UCSD-AML1 (cell line): ENCODE data around the gene MOCS3.

Source experiments
- DNase-seq: peaks from one replicate; lab custom pipeline; 2025; ENCODE audit not compliant: unreplicated experiment; lab: John Stamatoyannopoulos, UW

MOCS3 gene

DNA sequence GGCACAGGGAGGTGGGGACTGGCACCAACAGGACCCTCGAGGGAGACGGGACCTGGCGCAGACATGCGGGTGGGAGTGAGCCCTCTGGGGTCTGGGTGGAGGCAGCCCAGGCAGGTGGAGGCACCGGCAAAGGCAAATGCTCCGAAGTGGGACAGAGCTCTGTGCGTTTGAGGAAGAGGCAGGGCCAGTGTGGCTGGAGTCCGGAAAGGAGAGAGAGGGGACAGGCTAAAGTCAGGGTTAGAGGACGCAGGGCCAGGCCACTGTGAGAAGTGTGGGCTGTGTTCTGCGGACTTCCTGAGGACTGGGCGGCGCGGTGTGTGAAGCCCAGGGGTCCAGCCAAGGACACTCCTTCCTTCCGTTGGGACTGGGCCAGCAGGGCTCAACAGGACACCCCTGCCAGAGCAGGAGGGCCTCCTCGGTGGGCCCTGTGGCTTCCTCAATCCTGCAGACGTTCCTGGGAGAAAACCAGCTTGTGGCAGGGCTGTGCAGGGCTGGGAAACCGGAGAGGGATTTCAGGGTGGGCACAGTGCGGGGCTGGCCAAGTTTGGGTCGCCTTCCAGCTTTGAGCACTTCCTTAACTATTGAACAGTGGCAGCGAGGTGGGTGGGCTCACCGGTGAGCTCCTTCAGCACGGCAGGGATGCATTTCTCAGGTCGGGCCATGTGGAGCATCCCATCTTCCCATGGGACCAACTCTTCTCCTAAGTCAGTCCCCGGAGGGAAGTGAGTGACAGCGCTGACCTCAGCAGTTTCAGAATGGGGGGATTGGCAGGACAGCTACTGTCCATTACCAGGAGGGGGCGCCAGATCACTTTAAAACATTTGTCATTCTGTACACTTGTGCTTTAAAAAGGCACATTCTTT, 22.5 kb downstream of the MOCS3 start:
- peak; percentile 29 for DNase-seq

DNA sequence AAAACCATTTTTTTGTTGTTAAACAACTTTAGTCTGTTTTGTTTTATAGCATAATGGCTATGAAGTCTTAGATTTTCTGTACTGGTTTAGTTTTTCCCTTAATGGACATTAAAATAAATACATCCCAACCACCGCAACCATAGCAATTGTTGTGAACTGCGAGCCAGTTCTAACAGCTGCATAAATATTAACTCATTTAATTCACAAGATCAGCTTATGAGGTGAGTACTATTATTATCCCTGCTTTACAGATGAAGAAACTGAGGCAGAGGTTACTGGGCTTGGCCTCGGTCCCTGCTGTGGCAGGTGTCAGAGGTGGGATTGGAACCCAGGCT, 23.1 kb downstream of the MOCS3 start:
- DNase-seq = no peak

DNA sequence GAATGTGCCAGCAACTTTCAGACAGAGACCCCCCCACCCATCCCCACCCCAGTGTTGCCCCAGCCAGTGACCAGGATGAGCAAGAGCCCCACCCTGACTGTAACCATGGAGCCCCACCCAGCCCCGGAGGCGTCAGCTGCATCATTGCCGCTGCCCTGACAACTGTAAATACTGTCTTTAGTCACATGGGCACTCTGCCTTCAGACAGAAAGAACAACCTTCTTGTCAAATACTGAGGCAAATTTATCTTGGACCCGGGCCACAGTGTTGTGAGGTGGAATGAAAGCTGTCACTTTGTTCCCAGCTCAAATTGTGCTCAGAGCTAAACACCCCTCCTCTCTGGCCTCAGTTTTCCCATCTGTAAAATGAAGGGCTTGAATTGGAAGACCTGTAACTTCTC, 23.7 kb downstream of the MOCS3 start:
- DNase-seq = no peak

DNA sequence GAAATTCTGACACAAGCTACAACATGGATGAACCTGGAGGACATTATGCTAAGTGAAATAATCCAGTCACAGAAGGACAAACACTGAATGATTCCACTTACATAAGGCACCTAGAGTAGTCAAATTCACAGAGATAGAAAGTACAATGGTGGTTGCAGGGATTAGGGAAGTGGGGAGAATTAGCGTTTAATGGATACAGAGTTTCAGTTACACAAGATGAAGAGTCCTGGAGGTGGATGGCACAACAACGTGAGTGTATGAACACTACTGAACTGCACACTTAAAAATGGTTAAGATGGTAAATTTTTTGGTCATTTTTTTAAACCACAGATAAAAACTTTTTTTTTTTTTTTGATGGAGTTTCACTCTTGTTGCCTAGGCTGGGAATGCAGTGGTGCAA, 24.7 kb downstream of the MOCS3 start:
- DNase-seq = no peak

DNA sequence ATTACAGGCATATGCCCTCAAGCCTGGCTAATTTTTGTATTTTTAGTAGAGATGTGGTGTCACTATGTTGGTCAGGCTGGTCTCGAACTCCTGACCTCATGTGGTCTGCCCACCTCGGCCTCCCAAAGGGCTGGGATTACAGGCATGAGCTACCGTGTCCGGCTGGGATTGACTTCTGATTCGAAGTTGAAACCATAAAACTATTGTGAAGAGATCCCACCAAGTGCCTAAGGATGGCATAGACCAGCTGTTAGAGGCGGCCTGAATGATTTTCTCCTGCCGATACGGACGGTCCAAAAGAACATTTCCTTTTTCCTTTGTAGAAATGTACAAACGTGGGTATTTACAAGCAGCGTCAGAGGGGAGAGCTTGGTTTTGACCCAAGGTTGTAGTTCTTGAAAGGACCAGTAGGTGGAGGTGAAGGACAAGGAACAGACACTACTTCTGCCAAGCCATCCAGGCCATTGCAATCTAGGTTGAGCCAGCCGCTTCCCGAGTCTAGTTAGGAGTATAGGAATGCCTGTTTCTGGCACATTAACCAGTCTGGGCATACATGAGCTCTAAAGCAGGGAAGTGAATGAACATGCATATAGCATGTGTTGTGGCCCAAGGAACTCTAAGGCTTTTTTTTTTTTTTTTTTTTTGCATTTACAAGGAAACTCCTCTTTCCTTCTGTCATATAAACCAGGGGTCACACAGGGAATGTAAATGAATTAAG, 29.0 kb downstream of the MOCS3 start:
- peak; percentile 25 for DNase-seq

DNA sequence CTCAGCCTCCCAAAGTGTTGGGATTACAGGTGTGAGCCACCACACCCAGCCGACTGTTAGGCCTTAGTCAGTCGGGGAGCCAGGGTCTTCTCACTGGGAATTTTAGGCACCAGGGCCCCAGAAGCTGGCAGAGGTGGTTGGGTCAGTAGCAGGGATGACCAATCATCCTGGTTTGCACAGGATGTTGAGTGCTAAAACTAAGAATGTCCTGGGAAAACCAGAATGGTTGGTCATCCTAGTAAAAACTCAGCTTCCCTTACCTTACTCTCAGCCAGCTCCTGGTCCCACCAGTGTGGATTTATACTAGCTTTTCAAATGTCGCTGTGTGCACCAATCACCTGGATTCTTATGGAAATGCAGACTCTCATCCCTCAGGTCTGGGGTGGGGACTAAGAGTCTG, 32.5 kb downstream of the MOCS3 start:
- no peak for DNase-seq

DNA sequence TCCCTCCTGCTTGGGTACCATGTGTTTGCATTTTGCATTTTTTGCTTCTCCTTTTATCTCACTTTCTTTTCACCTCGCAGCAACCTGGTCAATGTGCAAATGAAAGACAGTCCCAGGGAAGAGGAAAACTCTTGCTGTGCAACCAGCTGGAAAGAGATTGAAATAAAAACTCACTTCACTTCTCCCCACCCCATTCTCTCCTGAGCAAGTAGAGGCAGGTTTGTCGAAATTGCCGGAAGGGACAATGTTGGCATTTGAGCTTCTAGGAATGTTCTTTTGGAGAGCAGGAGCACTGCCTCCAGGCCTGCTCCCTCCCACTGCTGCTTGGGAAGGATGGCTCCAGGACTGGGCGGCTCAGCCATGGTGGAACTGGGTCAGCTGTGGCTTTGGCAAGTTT, 33.7 kb downstream of the MOCS3 start:
- DNase-seq = no peak

DNA sequence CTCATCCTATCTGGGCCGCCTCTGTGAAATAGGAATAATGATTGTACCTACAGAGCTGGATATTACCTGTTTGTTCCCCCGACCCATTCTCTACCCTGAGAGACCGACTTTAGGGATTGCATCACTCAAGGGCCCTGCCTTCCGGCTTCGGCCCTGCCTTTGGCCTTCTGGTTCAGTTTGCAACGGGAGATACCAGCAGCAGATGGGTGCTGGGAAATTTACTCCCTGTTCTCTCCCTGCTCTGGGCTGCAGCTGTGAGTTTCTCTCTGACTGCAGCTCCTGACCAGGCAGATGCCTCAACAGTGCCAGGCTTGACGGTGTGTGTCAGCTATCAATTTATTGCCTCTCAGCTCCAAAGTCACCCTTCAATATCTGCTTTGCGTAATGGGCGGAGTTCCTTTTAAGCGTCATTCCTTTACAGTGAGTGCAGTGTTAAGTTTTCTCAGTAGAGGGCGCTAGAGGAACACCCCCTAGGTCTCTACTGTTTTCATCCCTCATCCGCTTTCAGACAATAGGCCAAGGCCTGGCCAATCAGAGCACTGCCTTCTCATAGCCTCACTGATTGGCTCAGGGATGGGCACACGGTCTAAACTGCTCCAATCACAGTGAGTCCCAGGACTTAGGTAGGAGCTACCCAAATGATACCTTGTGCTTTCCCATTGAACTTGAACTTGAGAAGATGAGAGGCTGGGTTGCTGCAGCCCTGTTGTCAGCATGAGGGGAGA, 34.3 kb downstream of the MOCS3 start:
- DNase-seq = peak; percentile 27

DNA sequence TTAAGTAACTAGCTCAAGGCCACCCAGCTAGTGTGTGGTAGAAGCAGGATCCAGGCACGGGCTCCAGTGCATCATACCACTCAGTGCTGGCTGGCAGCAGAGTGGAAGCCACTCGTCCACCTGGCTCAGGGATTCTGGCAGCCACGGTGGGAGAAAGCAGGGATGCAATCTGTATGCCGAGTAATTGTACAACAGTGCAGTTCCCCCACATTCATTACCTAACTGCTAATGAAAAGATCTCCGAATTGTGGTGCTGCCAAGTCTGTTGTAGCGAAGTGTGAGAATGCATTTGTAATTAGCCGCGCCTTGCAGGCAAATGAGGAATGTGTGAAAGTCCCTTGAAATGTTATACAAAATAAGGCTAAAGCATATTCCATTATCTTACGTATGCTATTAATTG, 35.3 kb downstream of the MOCS3 start:
- no peak for DNase-seq

DNA sequence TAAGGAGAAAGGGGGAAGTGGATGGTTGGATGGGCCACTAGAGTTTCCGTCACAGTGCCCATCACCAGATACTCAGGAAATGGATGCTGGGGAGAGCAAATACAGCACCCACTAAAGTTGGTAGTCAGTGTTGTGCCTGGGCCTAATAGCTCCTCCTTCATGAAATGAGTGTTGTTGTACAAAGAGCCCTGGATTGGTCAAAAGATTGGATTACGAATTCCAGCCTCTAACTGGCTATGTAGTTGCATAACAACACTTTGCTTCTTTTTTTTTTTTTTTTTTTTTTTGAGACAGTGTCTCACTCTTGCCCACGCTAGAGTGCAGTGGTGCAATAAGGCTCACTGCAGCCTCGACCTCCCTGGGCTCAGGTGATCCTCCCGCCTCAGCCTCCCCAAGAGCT, 36.9 kb downstream of the MOCS3 start:
- DNase-seq = no peak

DNA sequence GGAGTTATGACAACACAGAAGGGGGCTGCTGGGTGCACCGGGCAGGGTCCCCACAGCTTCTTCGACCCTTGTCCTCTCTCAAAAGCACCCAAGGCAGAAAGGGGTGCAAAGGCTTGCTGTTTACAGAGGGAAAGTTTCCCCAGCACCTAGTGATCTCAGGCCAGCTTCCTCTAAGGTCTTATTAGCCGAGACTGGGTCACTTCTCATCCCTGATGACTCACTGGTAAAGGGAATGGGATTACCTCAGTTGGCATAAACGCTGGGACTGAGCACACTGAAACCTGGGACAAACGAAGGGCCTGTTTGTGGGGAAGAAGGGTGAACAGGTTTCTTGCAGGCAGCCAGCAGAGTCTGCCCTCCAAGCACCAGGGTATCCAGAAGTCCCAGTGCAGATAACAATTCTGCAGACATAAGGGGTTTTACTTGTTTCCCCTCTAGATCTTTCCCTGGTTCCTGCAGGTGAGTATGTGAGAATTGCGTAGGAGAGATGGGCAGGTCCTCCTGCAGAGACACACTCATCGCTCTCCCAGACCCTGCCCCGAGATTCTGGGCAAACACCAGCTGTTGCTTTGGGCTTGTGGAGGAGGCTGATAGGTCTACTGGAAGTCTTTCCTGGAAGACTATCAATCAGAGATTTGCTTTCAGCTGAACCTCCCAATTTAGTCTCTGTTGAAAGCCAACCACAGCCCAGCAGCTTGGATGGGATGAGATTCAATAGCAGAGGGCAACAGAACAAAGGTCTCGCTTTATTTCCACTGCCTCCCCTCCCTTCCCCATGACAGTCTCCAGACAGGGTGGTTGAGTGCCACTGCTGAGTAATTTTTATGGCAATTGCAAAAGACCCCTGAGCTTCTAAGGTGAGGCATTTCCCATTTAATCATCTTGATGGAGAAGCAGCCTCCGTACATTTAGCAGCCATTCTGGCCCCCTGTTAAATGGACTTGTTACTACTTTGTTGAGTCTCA, 38.6 kb downstream of the MOCS3 start:
- no peak for DNase-seq

DNA sequence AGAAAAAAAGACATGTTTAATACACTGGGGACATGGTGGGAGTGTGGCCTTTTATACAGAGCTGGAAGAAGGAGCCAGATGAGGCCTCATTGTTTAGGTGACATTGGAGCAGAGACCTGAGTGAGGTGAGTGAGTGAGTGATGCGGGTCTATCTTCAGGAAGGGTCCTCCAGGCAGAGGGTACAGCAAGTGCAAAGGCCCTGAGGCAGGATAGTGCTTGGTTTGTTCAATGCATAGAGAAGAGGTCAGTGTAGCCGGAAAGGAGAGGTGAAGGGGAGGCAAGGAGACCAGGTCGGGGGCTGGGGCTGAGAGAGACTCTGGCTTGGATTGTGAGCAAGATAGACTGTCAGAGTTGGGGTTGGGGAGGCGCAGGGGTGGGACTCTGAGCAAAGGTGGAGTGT, 40.7 kb downstream of the MOCS3 start:
- DNase-seq = no peak

DNA sequence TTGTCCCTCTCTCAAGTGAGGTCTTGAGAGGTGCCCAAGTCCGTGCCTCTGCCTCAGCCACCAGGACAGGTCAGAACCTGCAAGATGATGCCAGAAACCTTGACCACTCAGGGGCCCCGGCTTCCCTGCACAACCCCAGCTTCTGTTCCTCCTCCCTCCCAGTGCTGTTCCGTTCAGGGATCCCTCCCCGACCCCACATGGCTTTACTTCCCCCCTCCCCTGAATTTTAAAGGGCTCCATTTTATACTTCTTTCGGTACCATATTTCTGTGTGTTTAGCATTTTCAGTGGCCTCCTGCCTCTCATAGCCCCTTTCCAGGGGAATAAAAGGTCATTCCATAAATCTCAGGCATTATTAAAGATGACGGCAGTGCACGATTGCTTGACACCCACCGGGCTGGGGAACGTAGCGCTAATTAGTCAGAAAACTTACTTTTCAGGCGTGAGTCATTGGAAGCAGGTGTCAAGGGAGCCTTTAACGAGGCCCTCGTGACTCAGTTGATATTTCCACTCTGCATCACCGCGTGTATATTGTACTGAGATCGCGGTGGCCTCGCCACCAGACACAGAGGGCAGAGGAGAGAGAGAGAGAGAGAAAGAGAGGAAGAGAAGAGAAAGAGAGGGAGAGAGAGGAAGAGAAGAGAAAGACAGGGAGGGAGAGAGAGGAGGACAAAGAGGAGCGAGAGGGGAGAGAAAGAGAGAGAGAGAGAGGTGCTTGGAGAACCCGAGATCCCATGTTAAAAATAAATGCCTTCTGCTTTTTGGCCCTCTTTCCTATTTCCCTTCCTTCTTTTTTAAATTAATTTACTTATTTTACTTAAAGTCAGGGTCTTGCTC, 43.0 kb downstream of the MOCS3 start:
- no peak for DNase-seq

DNA sequence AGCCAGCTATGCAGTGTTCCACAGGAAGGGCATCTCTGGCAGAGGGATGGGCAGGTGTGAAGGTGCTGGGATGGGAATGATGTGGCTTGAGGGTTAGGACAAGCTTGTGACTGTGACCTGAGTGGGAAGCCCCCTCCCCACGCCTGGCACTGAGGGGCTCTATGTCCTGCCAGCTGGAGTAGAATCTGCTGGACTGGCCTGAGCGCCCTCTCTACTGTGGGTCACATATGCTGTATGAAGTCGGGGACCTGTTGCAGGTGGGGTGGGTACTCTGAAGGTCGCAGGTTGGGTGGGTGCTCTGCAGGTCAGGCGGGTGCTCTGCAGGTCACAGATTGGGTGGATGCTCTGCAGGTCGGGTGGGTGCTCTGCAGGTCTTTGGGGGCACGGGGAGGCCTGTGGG, 44.0 kb downstream of the MOCS3 start:
- no peak for DNase-seq

DNA sequence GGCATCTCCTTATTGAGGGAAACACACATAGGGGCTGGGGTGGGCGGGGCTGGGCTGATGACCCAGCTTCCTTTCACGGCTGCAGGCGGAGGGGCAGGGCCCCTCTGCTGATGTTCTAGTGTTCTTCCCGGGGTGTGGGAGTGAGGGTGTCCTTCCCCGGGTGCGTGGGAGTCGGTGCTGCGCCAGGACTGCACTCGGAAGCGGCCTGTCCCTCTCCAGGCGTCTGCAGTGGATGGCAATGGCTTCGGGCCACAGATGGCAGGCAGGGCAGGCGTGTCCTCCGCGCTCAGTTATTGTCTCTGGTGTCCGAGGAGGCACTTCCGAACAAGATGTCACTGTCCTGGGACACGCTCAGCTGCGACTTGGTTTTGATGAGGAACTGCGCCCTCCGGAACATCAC, 45.1 kb downstream of the MOCS3 start:
- DNase-seq = no peak

DNA sequence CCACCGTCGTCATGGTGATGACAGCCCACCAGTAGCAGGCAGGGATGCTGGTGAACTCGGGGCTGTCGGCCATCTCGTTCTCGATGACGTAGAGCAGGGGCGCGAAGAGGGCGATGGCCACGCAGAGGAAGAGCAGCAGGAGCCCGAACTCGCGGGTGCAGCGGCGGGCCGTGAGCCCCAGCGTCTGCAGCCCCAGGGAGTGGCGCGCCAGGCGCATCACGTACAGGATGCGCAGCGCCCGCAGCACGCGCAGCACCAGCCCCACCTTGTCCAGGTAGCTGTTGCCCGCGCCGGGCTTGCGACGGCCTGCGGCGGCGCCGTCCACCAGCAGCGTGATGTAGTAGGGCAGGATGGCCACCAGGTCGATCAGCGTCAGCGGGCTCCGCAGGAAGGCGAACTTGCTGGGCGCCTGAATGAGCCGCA, 45.7 kb downstream of the MOCS3 start:
- no peak for DNase-seq

DNA sequence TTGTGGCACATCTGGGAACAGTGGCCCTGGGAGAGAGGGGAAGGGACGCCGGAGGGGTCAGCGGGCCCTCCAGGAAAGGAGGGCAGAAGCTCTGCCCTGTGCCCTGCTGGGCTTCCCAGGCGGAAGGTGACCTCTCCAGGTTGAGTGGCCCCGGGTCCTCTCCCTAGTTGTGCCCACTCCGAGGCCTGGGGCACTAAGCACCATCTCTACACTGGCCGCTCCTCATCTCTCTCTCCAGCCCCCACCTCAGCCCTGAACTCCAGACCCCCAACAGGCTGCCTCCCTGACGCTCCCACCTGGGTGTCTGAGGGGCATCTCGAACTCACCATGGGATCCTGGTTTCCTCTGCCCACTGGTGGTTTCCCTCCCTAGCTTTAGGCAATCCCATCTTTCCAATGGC, 46.2 kb downstream of the MOCS3 start:
- no peak for DNase-seq

DNA sequence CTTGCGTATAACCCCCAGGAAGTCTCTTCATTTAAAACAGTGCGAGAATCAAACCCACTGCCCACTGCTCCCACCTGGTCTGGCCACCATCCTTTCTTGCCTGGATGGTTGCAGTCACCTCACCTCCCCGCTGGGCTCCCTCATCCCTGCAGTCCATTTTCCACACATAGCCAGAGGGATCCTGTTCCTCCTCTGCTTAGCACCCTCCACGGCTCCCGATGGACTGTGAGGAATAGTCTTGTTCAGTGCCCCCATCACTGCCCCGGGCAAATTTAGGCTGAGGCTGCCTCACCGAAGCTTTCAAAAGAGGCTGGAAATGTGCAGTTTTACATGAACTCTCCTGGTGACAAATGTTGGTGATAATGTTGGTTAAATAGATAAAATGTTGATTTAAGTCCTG, 46.6 kb downstream of the MOCS3 start:
- DNase-seq = no peak

DNA sequence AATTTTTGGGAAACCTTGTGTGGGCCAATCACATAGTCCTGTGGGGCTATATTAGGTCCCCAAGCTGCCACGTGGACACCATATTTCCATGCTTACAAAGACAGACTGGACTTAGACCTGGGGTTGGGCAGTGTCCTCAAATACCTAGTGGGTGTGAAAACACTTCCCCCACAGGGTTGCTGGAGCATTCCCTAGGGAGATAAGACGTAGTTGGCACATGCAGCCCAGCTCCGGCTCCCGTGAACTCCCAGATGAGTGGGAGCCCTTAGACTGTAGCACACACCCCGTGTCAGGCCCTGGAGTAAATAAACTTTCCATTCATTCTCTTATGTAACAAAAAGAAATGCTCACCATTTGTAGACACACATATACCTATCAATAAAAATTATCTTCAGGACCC, 50.1 kb downstream of the MOCS3 start:
- DNase-seq = no peak
